NB4 (cell line): ENCODE results near the gene INPP5A.

ENCODE experiments used
- MYC ChIP-seq: IDR thresholded peaks from 2 replicates; pipeline ENCODE4 v1.6.1; 2011; ENCODE audit warnings: low read depth, low read length
- TF ChIP-seq, protein P1 (sequence below): IDR thresholded peaks from one replicate; pipeline ENCODE4 v1.5.1; 2012; ENCODE audit warnings: low read depth, low read length

DNA sequence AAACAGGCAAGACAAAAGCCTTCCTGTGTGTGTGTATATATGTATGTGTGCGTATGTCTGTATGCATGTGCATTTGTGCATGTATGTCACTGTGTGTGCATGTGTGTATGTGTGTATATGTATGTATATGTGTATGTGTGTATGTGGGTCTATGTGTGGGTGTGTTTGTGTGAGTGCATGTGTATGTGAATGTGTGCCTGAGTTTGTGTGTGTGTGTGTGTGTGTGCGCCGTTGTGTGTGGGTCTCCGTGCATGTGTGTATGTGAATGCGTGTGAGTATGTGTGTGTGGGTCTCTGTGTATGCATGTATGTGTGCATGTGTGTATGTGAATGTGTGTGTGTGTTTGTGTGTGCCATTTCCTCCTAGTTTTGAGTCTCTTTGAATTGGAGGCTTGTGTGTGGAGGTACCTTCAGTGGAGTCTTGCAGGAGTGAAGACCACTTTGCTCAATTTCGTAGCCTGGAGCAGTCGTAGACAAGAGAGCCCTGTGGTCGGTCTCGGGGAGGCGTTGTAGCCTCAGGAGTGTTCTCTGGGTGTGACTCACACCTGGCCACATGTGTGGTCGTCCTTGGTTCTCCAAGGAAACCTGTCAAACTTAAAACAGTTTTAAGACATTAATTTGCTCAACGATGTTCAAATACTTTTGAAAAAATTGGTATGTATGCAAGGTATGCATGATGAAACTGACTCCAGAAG lies 28.1 kb downstream of the INPP5A start:
- TF ChIP-seq, protein P1, sequence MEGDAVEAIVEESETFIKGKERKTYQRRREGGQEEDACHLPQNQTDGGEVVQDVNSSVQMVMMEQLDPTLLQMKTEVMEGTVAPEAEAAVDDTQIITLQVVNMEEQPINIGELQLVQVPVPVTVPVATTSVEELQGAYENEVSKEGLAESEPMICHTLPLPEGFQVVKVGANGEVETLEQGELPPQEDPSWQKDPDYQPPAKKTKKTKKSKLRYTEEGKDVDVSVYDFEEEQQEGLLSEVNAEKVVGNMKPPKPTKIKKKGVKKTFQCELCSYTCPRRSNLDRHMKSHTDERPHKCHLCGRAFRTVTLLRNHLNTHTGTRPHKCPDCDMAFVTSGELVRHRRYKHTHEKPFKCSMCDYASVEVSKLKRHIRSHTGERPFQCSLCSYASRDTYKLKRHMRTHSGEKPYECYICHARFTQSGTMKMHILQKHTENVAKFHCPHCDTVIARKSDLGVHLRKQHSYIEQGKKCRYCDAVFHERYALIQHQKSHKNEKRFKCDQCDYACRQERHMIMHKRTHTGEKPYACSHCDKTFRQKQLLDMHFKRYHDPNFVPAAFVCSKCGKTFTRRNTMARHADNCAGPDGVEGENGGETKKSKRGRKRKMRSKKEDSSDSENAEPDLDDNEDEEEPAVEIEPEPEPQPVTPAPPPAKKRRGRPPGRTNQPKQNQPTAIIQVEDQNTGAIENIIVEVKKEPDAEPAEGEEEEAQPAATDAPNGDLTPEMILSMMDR, result no peak
- no peak for TF ChIP-seq MYC
